HG02798 (cell line): Measurements from ENCODE around the gene NRP1.

Source experiments
- ATAC-seq: cut with Tn5 transposase; IDR thresholded peaks from one replicate; pipeline ENCODE4 v1.9.1; 2021; ENCODE audit warnings: mild to moderate bottlenecking; ENCODE audit not compliant: unreplicated experiment, poor library complexity

The NRP1 gene

GRCh38 chr10:33298110-33298509, 36.4 kb downstream of the NRP1 start:
- ATAC-seq, result no peak

DNA sequence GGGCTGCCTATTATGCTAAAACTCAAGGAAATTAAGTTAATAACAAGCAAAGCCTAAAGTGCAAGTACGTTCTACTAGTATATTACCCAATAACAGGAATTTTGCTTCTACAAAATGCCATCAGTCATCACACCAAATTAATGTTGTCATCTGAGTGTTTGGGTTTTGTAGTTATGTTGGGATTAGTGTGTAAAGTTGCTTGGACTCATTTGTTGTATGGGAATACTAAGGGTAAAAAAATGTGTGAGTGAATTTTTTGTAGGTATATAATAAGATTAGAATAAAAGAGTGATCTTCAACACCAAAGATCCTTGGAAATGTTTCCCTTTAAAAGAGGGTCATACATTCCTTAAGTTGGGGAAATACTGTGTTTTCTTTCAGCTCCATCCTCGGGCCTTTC, 38.6 kb downstream of the NRP1 start:
- no peak for ATAC-seq

DNA sequence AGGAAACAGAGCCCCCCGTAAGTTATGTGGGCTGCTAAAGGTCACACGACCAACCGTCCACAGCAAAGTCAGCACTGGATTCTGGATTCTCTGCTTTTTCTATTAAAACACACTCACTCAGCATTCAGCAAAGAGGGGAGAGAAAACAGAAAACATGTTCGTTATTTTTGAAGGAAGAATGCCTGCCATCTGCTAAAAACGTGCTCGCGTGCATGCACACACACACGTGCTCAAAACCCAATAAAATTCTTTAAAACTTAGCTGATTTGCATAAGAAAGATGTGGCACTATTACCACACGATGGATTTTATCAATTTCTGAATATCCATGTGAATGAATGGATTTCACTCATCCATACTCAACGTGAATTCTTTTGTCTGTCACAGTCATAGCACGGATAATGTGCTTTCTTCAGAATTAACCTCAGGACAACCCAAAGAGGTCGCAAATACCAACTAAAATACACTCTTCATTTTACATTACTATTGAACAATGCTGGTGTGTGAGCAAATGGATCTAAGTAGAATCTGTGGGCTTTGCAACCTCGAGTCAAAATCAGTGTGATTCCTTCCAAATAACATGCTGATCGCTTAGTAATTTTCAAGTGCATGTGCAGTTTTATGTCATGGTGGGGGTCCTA, 40.8 kb downstream of the NRP1 start:
- no peak for ATAC-seq

- ATAC-seq, result no peak
These were observed 41.4 kb downstream of the NRP1 start for GRCh38 chr10:33293076-33293475.

- ATAC-seq, result no peak
These were observed 43.3 kb downstream of the NRP1 start for GRCh38 chr10:33291053-33291592.

DNA sequence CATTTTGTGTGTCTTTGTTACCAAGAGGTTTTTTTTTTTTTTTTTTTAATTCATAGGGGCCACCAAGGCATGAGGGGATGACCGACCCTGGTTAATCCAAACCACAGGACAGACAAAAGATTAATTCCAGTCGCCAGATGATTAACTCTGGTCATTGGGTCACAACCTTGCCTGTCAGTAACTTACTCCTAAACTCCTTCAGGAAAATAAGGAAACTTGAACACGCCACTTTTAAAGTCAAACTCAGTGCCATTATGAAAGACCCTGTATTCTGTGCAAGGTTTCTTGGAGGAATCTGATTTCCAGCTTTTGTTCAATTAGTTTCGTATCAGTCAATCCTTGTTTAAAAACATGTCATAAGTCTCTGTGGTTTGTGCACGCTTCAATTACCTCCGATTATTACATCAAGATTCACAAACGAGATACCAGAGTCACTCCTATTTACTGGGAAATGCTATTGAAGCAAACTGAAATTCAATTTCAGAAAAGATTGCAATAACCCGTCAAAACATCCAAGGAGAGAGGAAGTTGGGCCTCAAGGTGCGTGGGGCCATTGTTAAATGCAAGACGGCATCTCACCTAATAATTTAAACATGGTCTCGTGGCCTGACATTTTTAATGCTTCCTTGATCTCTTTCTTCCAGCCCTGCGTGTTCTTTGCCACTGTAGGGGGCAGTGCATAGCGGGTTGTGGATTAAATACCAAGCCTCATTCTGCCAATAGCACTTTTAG, 44.0 kb downstream of the NRP1 start:
- ATAC-seq, result no peak

GRCh38 chr10:33289776-33290175, 44.7 kb downstream of the NRP1 start:
- no peak for ATAC-seq

GRCh38 chr10:33288127-33288526, 46.3 kb downstream of the NRP1 start:
- ATAC-seq, result no peak

- ATAC-seq, result no peak
These were observed 47.4 kb downstream of the NRP1 start for GRCh38 chr10:33287112-33287511.

DNA sequence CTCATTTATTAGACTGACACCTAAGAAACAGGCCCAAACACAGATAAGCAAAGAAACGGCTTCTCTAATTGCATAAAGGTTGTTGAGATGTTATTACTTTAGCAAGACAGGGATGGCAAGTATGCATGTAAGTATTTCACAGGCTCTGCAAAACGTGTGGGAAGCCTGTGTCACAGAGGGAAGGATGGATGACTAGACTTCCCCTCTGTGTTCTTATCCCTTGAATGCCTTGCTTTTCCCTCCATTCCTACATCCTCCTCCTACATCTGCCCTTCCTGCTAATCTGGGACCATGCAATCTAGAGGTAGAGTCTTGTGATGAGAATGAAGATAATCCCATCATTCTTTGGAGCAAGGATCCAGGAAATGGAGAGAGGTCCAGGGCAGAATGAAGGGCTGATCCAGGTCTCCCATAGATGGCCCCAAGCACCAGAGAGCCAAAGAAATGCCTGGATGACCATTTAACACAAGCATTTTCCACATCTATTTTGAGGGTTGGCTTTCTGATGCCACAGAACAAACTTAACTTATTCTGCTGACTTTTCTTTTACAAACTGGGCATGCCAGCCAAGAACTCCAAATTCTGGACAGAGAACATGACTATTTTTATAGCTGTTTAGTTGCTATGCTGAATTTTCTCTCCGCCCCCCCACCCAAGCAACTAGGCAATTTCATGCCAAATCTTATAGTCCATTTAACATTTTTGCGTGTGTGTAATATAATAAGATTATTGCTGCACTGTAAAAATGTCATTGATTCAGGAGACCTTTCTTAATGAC, 48.1 kb downstream of the NRP1 start:
- no peak for ATAC-seq

DNA sequence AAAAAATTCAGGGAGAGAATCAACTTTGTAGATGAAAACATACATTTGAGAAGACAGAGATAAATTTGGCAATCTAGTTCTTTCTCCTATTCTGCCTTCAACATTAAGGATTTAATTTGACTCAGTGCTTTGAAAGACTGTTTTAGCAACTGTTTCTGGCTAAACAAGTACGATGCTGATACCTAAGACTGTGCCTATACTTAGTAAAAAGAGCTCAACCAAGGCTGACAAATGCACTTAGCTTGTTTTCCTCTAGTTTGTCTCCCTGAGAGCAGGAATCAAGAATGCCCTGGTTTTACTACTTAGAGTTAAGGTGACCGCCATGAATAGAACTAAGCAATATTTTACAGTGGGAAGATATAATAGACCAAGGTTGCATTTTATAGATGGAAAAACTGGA, 49.5 kb downstream of the NRP1 start:
- ATAC-seq, result no peak

- no peak for ATAC-seq
These were observed 54.5 kb downstream of the NRP1 start for GRCh38 chr10:33279811-33280602.

DNA sequence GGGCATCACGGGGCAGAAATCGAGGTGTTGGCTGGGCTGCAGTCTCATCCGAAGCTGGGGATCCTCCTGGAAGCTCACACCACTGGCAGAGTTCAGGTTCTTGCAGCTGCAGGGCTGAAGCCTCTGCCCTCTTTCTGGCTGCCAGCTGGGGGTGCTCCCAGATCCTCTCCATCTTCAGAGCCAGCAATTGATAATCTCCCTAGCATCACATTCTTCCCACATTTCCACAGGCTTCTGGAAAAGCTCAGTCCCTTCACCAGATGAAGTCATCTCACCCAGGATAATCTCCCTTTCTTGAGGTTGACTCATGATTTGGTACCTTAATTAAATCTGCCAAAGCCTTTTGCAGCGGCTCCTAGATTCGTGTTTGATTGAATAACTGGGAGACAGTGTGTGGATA, 55.2 kb downstream of the NRP1 start:
- ATAC-seq, result no peak

DNA sequence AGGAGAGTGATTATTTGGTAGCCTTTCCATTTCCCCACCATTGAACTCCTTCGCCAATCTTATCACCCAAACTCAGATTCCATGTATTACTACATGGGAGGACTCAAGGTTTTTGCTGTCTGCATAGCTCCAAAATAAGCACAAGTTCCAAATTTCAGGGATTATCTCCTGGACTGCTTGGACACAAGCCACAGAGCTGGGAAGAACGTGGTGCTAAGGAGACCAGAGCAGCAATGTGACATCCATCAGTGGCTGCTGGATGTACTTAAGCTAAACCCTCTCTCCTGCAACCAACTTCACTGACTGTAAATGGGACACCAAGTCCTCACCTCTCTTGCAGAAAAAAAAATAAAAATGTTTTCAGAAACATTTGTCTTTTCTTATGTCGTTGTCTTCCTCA, 56.3 kb downstream of the NRP1 start:
- ATAC-seq, result no peak

DNA sequence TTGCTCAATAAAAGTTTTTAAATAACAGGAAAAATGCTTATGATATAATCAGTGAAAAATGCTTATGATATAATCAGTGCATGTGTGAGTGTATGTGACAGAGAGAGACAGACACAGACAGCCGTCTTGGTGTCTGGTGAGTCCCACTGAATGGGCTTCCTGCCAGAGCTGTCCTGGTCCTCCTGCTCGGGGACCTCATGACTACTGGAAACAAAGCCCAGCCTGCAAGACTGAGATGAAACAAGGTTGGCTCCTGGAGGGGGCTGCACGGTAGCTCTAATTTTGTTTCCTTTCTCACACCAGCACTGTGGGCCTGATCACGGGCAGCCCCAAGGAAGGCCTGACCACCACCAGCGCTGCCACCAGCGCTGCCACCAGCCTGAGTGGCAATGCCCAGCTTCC, 57.3 kb downstream of the NRP1 start:
- ATAC-seq, result no peak

DNA sequence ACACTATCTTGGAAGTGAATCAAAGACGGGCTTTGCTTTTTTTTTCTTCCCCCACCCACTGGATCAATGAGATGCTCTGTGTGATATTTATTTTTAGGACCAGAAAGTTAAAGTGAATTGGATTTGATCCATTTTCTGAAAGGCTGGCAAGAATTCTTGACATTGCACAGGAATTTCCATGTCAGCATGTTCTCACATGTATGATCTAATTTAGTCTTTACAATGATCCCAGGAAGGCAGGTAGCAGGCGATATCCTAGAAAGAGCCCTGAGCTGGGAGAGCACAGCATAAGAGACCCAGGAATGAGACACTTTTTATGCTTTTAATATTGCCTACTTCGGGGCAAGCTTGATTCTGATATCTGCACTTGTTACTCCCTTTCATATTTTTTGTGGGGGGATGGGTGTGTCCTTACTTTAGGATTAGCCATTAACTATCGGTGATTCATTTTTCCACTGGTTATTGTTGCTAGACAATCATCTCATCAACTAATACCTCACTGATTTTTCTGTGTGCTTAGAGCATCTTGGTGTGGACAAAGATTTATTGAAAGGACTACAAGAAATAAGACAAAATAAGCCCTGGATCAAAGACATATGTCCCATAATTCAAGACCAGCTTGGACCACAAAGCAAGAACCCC, 58.1 kb downstream of the NRP1 start:
- no peak for ATAC-seq

- no peak for ATAC-seq
These were observed 60.2 kb downstream of the NRP1 start for GRCh38 chr10:33274096-33274785.

DNA sequence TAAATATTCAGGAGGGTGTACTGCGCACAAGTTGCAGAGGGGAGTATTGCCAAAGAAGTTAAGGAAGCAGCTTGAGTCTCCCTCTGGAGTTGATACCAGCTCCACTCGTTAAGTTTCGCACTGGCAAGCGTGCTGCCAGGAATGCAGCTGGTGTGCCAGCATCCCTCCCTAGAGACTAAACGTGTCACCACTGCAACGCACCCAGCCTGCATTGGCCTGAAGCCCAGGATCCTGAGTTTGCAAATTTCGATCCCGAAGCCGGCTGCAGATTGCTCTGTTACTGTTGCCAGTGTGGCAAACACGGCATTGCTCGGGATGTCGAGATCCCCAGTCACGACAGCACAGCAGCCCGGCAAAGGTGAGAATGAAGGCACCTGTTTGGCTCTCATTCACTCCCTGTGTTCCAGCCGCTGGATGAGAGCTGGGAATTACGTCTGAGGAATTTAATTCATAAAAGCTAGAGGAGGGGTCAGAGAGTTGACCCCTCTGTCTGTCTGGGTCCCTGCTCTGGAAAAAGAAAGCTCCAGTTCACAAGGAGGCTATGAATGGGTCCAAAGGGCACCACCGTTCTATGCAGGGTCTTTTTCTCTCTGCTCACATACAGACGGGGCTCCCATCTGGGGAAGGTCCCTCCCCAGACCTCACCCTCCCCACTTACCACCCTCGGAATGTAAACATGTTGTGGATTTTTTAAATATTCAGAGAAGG, 61.0 kb downstream of the NRP1 start:
- no peak for ATAC-seq

- no peak for ATAC-seq
These were observed 61.8 kb downstream of the NRP1 start for GRCh38 chr10:33272635-33273034.
